OCI-LY3 (cell line): ENCODE measurements around the gene HM13.
"Not testable (repeated sequence)": the region's sequence is repeated elsewhere in the genome, so short reads cannot be mapped to it uniquely, and the experiment has no call there.

Experiments used
- H2AFZ ChIP-seq: fragments of 200-600, 300-600 bp; shearing (Covaris generic); 2 replicates; pipeline ENCODE4 v1.6.0; 2014; ENCODE audit warnings: antibody characterized with exemption, low read depth, low read length
- H3K27ac ChIP-seq: fragments of 200-600, 300-600 bp; sonication (generic); 2 replicates; pipeline ENCODE4 v1.5.1; 2014; ENCODE audit warnings: mild to moderate bottlenecking, low read length, moderate library complexity, mixed read lengths
- H3K27me3 ChIP-seq: fragments of 200-600, 300-600 bp; sonication (generic); 2 replicates; pipeline ENCODE4 v1.6.1; 2014; ENCODE audit warnings: low read depth, low read length, mixed read lengths
- H3K36me3 ChIP-seq: fragments of 200-600, 300-600 bp; sonication (generic); replicated peaks from 2 replicates; pipeline ENCODE3; 2014; ENCODE audit warnings: low read depth, low read length, mixed read lengths
- H3K4me1 ChIP-seq: fragments of 300-600, 200-600 bp; sonication (generic); 2 replicates; pipeline ENCODE4 v1.6.1; 2014; ENCODE audit warnings: low read length, mixed read lengths
- H3K4me2 ChIP-seq: fragments of 200-600, 300-600 bp; sonication (generic); 2 replicates; pipeline ENCODE4 v1.6.1; 2014; ENCODE audit warnings: low read length, mixed read lengths
- H3K4me3 ChIP-seq: fragments of 300-600, 200-600 bp; sonication (generic); 2 replicates; pipeline ENCODE4 v1.5.1; 2014; ENCODE audit warnings: antibody characterized with exemption, mild to moderate bottlenecking, low read length, moderate library complexity
- H3K79me2 ChIP-seq: fragments of 300-600, 200-600 bp; shearing (Covaris generic); 2 replicates; pipeline ENCODE4 v1.6.1; 2014; ENCODE audit warnings: mild to moderate bottlenecking, low read length, mixed read lengths
- H3K9ac ChIP-seq: fragments of 300-600, 200-600 bp; shearing (Covaris generic); 2 replicates; pipeline ENCODE4 v1.6.0; 2014; ENCODE audit warnings: mild to moderate bottlenecking, low read length, moderate library complexity
- H3K9me3 ChIP-seq: fragments of 200-600, 300-600 bp; shearing (Covaris generic); 2 replicates; pipeline ENCODE4 v1.6.1; 2014; ENCODE audit warnings: low read length, mixed read lengths; ENCODE audit not compliant: insufficient read depth
- H4K20me1 ChIP-seq: fragments of 200-600, 300-600 bp; sonication (generic); 2 replicates; pipeline ENCODE4 v1.6.1; 2016; ENCODE audit warnings: low read length, mixed read lengths; ENCODE audit not compliant: insufficient read depth
- EZH2phosphoT487 ChIP-seq: fragments of 200-600 bp; shearing (Covaris generic); IDR thresholded peaks from 2 replicates; pipeline ENCODE4 v1.6.1; 2018; ENCODE audit warnings: antibody characterized with exemption, mixed run types, low read depth
- TF ChIP-seq, protein P1 (sequence below): fragments of 200-600, 300-600 bp; sonication (generic); IDR thresholded peaks from 2 replicates; pipeline ENCODE4 v1.5.1; 2014; ENCODE audit warnings: antibody characterized with exemption, low read length, low read depth

Gene HM13

DNA sequence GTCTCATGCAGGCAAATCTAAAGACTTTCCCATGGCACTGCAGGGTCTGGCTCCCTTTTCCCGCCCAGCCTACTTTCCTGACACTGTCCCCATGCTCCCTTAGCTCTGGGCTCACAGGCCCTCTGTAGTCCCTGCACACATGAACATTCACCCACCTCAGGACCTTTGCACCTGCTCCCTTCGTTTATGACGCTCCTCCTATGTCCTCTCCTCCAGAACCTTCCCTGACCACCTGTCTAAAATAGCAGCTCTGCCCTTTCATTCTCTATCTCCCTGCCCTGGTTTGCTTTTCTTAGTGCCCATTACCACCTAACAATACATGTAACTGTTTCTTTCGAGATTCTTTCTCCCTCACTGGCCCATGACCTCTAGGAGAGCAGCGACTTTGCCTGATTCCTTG is 22.3 kb downstream of the HM13 start:
- TF ChIP-seq, protein P1, sequence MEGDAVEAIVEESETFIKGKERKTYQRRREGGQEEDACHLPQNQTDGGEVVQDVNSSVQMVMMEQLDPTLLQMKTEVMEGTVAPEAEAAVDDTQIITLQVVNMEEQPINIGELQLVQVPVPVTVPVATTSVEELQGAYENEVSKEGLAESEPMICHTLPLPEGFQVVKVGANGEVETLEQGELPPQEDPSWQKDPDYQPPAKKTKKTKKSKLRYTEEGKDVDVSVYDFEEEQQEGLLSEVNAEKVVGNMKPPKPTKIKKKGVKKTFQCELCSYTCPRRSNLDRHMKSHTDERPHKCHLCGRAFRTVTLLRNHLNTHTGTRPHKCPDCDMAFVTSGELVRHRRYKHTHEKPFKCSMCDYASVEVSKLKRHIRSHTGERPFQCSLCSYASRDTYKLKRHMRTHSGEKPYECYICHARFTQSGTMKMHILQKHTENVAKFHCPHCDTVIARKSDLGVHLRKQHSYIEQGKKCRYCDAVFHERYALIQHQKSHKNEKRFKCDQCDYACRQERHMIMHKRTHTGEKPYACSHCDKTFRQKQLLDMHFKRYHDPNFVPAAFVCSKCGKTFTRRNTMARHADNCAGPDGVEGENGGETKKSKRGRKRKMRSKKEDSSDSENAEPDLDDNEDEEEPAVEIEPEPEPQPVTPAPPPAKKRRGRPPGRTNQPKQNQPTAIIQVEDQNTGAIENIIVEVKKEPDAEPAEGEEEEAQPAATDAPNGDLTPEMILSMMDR: no peak
- TF ChIP-seq EZH2phosphoT487: no peak
- Histone ChIP-seq H3K27ac (no peak overlapping the region), H4K20me1 (peaks cover 37% of the 10 kb centered on the region; the same call in 1 of the 2 replicates), H3K4me3 (no peak overlapping the region), H3K36me3 (peaks cover 71% of the 10 kb centered on the region), H3K79me2 (peaks cover 40% of the 10 kb centered on the region), H3K27me3 (no peaks in the 10 kb centered on the region), H3K4me2 (no peak overlapping the region), H3K9me3 (no peaks in the 10 kb centered on the region), H3K4me1 (no peaks in the 10 kb centered on the region), H2AFZ (no peak overlapping the region), H3K9ac (no peak overlapping the region)

DNA sequence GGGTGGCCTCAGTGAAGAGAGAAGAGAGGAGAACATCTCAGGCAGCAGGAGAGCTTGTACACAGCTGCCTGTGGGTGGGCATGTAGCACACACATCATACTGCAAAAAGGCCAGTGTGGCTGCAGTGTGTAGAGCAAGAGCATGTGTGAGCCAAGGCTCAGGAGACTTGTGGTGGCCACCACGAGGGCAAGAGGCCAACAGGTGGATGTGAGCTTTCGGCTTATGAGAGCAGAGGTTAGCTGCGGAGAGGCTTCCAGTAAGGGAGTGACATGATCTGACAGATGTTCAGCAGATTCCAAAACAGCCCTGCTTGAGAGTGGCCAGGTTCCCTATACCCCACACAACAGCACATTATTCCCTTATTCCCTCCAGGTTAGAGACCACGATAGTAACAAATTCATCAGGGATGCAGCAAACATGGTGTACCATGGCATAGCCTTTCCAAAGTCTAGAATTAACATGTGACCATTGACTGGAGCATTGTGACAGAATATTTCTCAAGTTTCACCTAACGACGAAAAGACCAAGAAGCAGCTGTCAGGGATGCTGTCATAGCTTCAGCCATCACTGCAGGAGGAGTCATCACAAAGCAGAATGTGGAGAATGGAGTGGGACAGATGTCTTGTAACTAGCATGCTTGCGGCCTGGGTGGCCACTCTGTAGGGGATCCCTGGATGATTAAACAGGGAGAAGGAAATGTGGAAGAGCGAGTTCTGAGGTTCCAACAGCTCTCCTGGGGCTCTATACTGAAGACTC is 23.1 kb downstream of the HM13 start:
- Histone ChIP-seq H3K27me3 (no peaks in the 10 kb centered on the region), H3K9me3 (no peaks in the 10 kb centered on the region), H3K9ac (no peak overlapping the region), H3K4me2 (no peak overlapping the region), H3K27ac (no peak overlapping the region), H3K4me1 (no peaks in the 10 kb centered on the region), H3K4me3 (no peak overlapping the region), H2AFZ (no peak overlapping the region), H3K79me2 (peaks cover 32% of the 10 kb centered on the region), H3K36me3 (peaks cover 70% of the 10 kb centered on the region), H4K20me1 (peaks cover 33% of the 10 kb centered on the region; the same call in 1 of the 2 replicates)
- no peak for TF ChIP-seq EZH2phosphoT487
- TF ChIP-seq, protein P1: no peak

DNA sequence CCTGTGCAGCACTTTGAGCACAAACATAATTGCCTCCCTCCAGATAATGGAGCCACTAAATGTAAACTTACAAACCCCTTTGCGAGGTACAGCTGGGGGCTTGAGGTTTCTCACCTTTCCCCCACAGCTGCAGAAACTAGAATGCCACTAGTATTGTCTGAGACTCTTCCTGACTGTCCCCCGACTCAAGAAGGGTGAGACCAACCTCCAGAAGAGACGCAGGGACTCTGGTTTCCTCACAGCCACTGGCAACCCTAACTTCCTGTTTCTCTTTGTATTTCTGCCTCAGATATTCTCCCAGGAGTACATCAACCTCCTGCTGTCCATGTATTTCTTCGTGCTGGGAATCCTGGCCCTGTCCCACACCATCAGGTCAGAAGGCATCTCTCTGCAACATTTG is 23.6 kb downstream of the HM13 start:
- TF ChIP-seq, protein P1: no peak
- no peak for TF ChIP-seq EZH2phosphoT487
- Histone ChIP-seq H3K4me1 (no peaks in the 10 kb centered on the region), H2AFZ (no peak overlapping the region), H3K36me3 (peaks cover 70% of the 10 kb centered on the region), H3K4me3 (no peak overlapping the region), H3K4me2 (no peak overlapping the region), H3K9me3 (no peaks in the 10 kb centered on the region), H3K27ac (no peak overlapping the region), H3K27me3 (no peaks in the 10 kb centered on the region), H3K9ac (no peak overlapping the region), H3K79me2 (peaks cover 29% of the 10 kb centered on the region), H4K20me1 (peaks cover 27% of the 10 kb centered on the region; the same call in 1 of the 2 replicates)

DNA sequence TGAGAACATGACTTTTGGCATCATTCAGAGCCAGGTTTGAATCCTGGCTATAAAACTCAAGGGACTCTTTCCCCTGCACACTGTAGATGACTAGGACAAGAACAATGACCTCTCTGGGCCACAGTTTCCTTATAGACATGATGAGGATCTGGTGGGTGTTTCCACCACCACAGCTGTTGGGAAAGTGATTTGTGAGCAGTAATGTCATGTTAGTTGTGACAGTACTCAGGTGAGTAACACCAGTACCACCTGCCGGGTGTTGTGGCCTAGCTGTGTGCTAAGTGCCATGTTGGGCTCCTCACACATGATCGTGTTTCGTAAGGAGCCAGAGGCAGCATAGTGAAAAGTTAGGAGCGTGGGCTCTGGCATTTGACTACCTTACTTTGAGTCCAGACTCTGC is 24.1 kb downstream of the HM13 start:
- no peak overlapping the region for H3K27ac ChIP-seq
- peaks cover 26% of the 10 kb centered on the region; the same call in 1 of the 2 replicates for H4K20me1 ChIP-seq
- H2AFZ ChIP-seq: no peak overlapping the region
- H3K9ac ChIP-seq: no peak overlapping the region
- no peaks in the 10 kb centered on the region for H3K27me3 ChIP-seq
- H3K4me2 ChIP-seq: no peak overlapping the region
- peaks cover 26% of the 10 kb centered on the region for H3K79me2 ChIP-seq
- H3K4me3 ChIP-seq: no peak overlapping the region
- H3K36me3 ChIP-seq: peaks cover 70% of the 10 kb centered on the region
- H3K9me3 ChIP-seq: no peaks in the 10 kb centered on the region
- H3K4me1 ChIP-seq: no peaks in the 10 kb centered on the region
- TF ChIP-seq, protein P1: no peak
- TF ChIP-seq EZH2phosphoT487: no peak

DNA sequence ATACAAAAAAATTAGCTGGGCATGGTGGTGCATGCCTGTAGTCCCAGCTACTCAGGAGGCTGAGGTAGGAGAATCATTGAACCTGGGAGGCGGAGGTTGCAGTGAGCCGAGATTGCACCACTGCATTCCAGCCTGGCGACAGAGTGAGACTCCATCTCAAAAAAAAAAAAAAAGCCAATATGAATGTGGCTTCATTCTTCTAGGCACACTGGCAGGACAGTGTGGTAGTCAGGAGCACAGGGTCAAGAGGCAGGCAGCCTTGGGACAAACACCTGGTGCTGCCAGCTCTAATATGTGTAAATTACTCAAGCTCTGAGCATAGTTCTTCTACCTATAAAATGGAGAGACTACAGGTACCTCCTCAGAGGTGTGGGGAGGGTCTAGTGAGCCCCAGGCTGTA is 25.4 kb downstream of the HM13 start:
- not testable (repeated sequence) for H3K27me3 ChIP-seq, H3K4me2 ChIP-seq, H3K9me3 ChIP-seq, H3K27ac ChIP-seq, H3K9ac ChIP-seq, H3K4me1 ChIP-seq, H3K4me3 ChIP-seq, H2AFZ ChIP-seq
- Histone ChIP-seq H4K20me1 (peaks cover 20% of the 10 kb centered on the region; the same call in 1 of the 2 replicates), H3K79me2 (peaks cover 18% of the 10 kb centered on the region), H3K36me3 (peaks cover 68% of the 10 kb centered on the region)
